OCI-LY7 (cell line): ENCODE data around the gene MYMX.

Source experiments
- EZH2phosphoT487 ChIP-seq: fragments of 200-600 bp; sonication (generic); IDR thresholded peaks from 2 replicates; pipeline ENCODE4 v1.6.1; 2018; ENCODE audit warnings: low read depth, borderline replicate concordance, mild to moderate bottlenecking, mixed run types, antibody characterized with exemption, low read length, moderate library complexity, mixed read lengths
- TF ChIP-seq, protein P1 (sequence below): fragments of 200-600 bp; sonication (generic); conservative IDR thresholded peaks from 2 replicates; pipeline ENCODE4 v1.5.1; 2014; ENCODE audit warnings: mild to moderate bottlenecking, antibody characterized with exemption, low read length, moderate library complexity, mixed read lengths

GRCh38 chr6:44217332-44218143 lies 812 bp downstream of the MYMX start:
- TF ChIP-seq, protein P1, sequence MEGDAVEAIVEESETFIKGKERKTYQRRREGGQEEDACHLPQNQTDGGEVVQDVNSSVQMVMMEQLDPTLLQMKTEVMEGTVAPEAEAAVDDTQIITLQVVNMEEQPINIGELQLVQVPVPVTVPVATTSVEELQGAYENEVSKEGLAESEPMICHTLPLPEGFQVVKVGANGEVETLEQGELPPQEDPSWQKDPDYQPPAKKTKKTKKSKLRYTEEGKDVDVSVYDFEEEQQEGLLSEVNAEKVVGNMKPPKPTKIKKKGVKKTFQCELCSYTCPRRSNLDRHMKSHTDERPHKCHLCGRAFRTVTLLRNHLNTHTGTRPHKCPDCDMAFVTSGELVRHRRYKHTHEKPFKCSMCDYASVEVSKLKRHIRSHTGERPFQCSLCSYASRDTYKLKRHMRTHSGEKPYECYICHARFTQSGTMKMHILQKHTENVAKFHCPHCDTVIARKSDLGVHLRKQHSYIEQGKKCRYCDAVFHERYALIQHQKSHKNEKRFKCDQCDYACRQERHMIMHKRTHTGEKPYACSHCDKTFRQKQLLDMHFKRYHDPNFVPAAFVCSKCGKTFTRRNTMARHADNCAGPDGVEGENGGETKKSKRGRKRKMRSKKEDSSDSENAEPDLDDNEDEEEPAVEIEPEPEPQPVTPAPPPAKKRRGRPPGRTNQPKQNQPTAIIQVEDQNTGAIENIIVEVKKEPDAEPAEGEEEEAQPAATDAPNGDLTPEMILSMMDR, result no peak
- TF ChIP-seq EZH2phosphoT487, result no peak
